ENCODE data around the gene IQGAP1.
"Not testable (repeated sequence)": the region's sequence is repeated elsewhere in the genome, so short reads cannot be mapped to it uniquely, and the experiment has no call there.

The IQGAP1 gene

DNA sequence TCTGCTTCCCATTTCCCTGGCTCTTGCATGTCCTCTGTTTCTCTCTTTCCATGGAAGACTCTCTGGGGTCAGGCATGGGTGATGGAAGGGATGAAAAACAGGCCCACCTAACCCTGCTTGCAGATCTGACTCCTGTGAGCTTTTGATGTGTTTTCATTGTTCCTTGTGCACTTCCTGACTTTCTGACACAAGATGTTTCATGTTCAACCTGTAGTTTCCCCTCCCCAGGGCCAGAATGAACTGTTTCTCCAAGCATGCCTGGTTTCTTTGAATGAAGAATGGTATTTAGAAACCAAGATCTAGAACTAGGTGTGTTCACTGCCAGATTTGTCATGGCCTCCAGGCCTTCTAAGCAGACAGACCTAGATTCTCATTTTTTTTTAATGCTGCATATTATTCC, 105.6 kb downstream of the IQGAP1 start:
- DNase-seq, result no peak

DNA sequence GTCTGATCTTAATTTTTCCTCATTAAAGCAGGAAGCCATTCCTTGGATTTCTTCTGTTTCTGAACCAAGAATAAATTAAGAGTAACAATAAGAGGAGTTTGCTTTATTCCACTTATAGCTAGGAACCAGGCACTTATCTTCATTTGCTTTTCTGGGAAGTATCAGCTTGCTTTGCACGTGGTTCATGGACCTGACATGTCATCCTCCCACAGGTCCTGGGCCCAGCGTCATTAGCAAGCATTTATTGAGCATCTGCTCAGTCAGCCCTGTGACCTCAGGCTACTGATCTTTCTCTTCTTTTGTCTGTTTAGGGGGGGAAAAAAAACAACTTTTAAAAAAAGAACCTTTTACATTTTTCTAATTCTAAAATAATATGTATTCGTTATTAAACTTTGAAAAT, 107.0 kb downstream of the IQGAP1 start:
- DNase-seq, result no peak

- no peak for DNase-seq
Observed at GRCh38 chr15:90496791-90497190, 108.7 kb downstream of the IQGAP1 start.

- no peak for DNase-seq
Observed at GRCh38 chr15:90497376-90497775, 109.3 kb downstream of the IQGAP1 start.

DNA sequence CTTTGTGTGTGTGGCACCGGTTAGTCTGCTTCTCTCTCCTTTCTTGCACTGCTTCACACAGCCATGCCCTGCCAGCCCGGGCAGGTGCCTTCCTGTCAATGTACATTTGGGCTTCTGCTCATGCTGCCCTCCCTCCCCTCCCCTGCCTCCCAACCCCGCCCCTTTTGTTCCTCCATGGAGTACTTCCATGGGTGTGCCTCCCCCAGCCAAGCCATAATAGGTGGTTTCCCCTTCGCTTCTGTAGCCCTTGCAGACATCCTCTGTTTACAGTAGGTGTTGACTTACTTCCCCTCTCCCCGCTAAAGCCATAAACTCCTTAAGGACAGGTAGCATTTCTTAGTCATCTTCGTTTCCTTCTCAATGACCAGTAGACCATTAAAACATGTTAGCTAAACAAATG, 109.9 kb downstream of the IQGAP1 start:
- no peak for DNase-seq

- no peak for DNase-seq
Observed at GRCh38 chr15:90500171-90500570, 112.1 kb downstream of the IQGAP1 start.

DNA sequence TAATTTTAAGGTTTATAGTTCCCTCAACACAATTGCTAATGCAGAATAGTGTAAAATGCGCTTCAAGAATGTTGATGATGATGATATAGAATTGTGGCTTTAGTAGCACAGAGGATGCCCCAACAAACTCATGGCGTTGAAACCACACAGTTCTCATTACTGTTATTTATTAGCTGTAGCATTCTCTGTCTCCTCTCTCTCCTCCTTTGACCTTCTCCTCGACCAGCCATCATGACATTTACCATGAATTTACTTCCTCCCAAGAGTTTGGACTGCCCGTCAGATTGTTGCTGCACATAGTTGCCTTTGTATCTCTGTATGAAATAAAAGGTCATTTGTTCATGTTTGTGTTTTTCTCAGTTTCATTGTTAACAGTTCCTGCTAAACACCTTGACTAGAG, 113.9 kb downstream of the IQGAP1 start:
- no peak for DNase-seq

GRCh38 chr15:90510781-90511180, 122.7 kb downstream of the IQGAP1 start:
- not testable (repeated sequence) for DNase-seq

DNA sequence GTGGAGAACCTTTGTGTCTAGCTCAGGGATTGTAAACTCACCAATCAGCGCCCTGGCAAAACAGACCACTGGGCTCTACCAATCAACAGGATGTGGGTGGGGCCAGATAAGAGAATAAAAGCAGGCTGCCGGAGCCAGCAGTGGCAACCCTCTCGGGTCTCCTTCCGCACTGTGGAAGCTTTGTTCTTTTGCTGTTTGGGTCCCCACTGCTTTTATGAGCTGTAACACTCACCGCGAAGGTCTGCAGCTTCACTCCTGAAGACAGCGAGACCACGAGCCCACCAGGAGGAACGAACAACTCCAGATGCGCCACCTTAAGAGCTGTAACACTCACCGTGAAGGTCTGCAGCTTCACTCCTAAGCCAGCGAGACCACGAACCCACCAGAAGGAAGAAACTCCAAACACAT, 123.2 kb downstream of the IQGAP1 start:
- DNase-seq, result not testable (repeated sequence)

GRCh38 chr15:90512276-90512675, 124.2 kb downstream of the IQGAP1 start:
- no peak for DNase-seq

- no peak for DNase-seq
Observed at GRCh38 chr15:90512981-90513380, 124.9 kb downstream of the IQGAP1 start.

GRCh38 chr15:90513448-90513847, 125.4 kb downstream of the IQGAP1 start:
- no peak for DNase-seq

DNA sequence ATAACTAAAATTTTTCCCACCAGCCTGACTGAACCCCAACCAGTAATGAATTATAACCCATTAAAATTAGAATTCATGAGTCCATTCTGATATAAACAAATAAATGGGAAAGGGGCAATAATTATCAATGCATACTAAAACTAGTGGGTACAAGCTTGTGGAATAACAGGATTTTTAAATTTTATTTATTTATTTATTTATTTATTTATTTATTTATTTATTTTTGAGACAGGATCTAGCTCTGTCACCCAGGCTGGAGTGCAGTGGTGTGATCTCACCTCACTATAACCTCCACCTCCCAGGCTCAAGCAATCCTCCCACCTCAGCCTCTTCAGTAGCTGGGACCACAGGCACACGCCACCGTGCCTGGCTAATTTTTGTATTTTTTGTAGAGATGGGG, 125.9 kb downstream of the IQGAP1 start:
- not testable (repeated sequence) for DNase-seq

GRCh38 chr15:90519688-90520087, 131.6 kb downstream of the IQGAP1 start:
- DNase-seq, result no peak

- DNase-seq, result no peak
Observed at GRCh38 chr15:90520365-90520764, 132.3 kb downstream of the IQGAP1 start.

DNA sequence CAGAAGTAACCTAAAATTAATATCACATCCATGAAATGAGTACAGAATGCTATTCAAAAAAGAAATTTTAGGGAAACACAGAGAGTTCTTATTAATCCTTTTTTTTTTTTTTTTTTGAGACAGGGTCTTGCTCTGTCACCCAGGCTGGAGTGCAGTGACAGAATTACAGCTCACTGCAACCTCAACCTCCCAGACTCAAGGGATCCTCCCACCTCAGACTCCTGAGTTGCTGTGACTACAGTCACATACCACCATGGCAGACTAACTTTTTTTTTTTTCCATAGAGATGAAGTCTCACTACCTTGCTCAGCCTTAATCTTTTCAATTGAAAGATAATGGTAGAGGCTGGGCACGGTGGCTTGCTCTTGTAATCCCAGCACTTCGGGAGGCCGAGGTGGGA, 135.3 kb downstream of the IQGAP1 start:
- no peak for DNase-seq

GRCh38 chr15:90524018-90524803, 136.2 kb downstream of the IQGAP1 start:
- not testable (repeated sequence) for DNase-seq

DNA sequence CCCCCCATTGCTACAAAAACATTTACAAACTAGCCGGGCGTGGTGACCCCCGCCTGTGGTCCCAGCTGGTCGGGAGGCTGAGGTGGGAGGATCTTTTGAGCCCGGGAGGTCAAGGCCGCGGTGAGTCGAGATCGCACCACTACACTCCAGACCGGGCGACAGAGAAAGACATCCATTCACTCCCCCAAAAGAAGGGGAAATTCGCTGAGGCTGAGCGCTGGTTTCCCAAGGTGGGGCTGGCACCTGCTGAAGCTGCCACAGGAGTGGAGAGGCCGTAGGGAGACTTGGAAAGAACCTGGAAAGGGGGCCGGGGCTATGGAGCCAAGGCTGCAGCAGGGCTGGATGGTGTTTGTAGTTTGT, 140.9 kb downstream of the IQGAP1 start:
- DNase-seq, result no peak

- DNase-seq, result peak; percentile 63
Observed at GRCh38 chr15:90529371-90530249, 141.6 kb downstream of the IQGAP1 start, which contains the start of gene CRTC3. Gene CRTC3, plus strand, starts transcription at chr15:90529923. Its CDS starts 149 bp downstream, at chr15:90530072.

- peak; percentile 52 to 63 for DNase-seq
Observed at GRCh38 chr15:90530250-90531051, 142.4 kb downstream of the IQGAP1 start.

- no peak for DNase-seq
Observed at GRCh38 chr15:90531147-90531546, 143.1 kb downstream of the IQGAP1 start.

- DNase-seq, result no peak
Observed at GRCh38 chr15:90535254-90535653, 147.2 kb downstream of the IQGAP1 start.

GRCh38 chr15:90539789-90540188, 151.7 kb downstream of the IQGAP1 start:
- peak; percentile 37 to 45 for DNase-seq

Data from stimulated activated CD4-positive, alpha-beta T cell treated with anti-CD3 and anti-CD28 coated beads, Interleukin-2, amount 100 ng/mL, for 24 hours (primary cell).